HepG2 (cell line): ENCODE data around the gene MLLT10. TPM values are rescaled to one million over a fixed set of nuclear protein-coding genes. Genes with fewer than 3 reads are reported as not detected.
A peak's percentile ranks its signal among the peaks of the same experiment; 100 is the strongest.

ENCODE experiments used
- BCL3 ChIP-seq: sonication (generic); formaldehyde crosslinking; IDR thresholded peaks from 2 replicates; pipeline ENCODE4 v1.5.1; 2020; ENCODE audit warnings: mild to moderate bottlenecking, missing genetic modification reagents, moderate library complexity
- DBP ChIP-seq: sonication (generic); formaldehyde crosslinking; IDR thresholded peaks from 2 replicates; pipeline ENCODE4 v1.4.0; 2020; ENCODE audit warnings: missing genetic modification reagents; ENCODE audit errors: not compliant biosample characterization
- DMAP1 ChIP-seq: IDR thresholded peaks from 2 replicates; pipeline ENCODE4 v1.6.1; 2016
- DR1 ChIP-seq: sonication (generic); formaldehyde crosslinking; IDR thresholded peaks from 2 replicates; pipeline ENCODE4 v1.8.0; 2021; ENCODE audit warnings: mild to moderate bottlenecking, missing genetic modification reagents, inconsistent platforms
- ELF4 ChIP-seq: sonication (generic); formaldehyde crosslinking; IDR thresholded peaks from 2 replicates; pipeline ENCODE4 v1.5.0; 2020; ENCODE audit warnings: missing genetic modification reagents, mild to moderate bottlenecking, moderate library complexity, borderline replicate concordance
- HINFP ChIP-seq: sonication (generic); formaldehyde crosslinking; IDR thresholded peaks from 2 replicates; pipeline ENCODE4 v1.4.0; 2020; ENCODE audit warnings: low read depth, mild to moderate bottlenecking, missing genetic modification reagents
- MTF1 ChIP-seq: sonication (generic); formaldehyde crosslinking; IDR thresholded peaks from 2 replicates; pipeline ENCODE4 v1.5.0; 2020; ENCODE audit warnings: missing genetic modification reagents
- NR2F1 ChIP-seq, 2 experiments: fragments of 450-650 bp in 1 of 2; formaldehyde crosslinking in 1 of 2; IDR thresholded peaks; 2 replicates each; pipeline versions ENCODE4 v1.5.0 to v1.6.1; 2016 to 2020; ENCODE audit warnings: mild to moderate bottlenecking in 1 of 2, missing compliant biosample characterization in 1 of 2, missing genetic modification reagents in 1 of 2, moderate library complexity in 1 of 2
- POGK ChIP-seq: sonication (generic); formaldehyde crosslinking; conservative IDR thresholded peaks from 2 replicates; pipeline ENCODE4 v1.8.0; 2022; ENCODE audit warnings: mild to moderate bottlenecking, moderate library complexity, missing genetic modification reagents
- PRDM15 ChIP-seq: sonication (generic); formaldehyde crosslinking; IDR thresholded peaks from 2 replicates; pipeline ENCODE4 v1.4.0; 2020; ENCODE audit warnings: missing genetic modification reagents
- SALL2 ChIP-seq: sonication (generic); formaldehyde crosslinking; IDR thresholded peaks from 2 replicates; pipeline ENCODE4 v1.8.1; 2023; ENCODE audit warnings: mild to moderate bottlenecking, missing genetic modification reagents, inconsistent platforms
- SMARCE1 ChIP-seq: fragments of 450-650 bp; IDR thresholded peaks from 2 replicates; pipeline ENCODE4 v1.6.1; 2017; ENCODE audit warnings: borderline replicate concordance
- THRA ChIP-seq: sonication (generic); formaldehyde crosslinking; IDR thresholded peaks from 2 replicates; pipeline ENCODE4 v1.4.0; 2020; ENCODE audit warnings: missing genetic modification reagents, borderline replicate concordance
- WIZ ChIP-seq: sonication (generic); formaldehyde crosslinking; IDR thresholded peaks from 2 replicates; pipeline ENCODE4 v1.5.1; 2020; ENCODE audit warnings: mild to moderate bottlenecking, missing genetic modification reagents
- ZNF510 ChIP-seq: sonication (generic); formaldehyde crosslinking; IDR thresholded peaks from 2 replicates; pipeline ENCODE4 v1.4.0; 2020; ENCODE audit warnings: low read depth, mild to moderate bottlenecking, missing genetic modification reagents
- ZNF607 ChIP-seq: sonication (generic); formaldehyde crosslinking; IDR thresholded peaks from 2 replicates; pipeline ENCODE4 v1.5.1; 2020; ENCODE audit warnings: missing genetic modification reagents, mild to moderate bottlenecking, borderline replicate concordance
- ZSCAN9 ChIP-seq: IDR thresholded peaks from 2 replicates; pipeline ENCODE4 v1.6.1; 2016; ENCODE audit warnings: borderline replicate concordance
- polyA plus RNA-seq, 8 experiments: library from polyadenylated mRNA; depleted of rRNA in 3 of 8; stranded (reverse) in 7 of 8; unstranded in 1 of 8; fragments of >200 nt; fragmentation: Illumina TruSeq in 4 of 8; extraction: Trizol in 4 of 8; gene quantifications; 2 replicates each; pipeline versions ENCODE4 v1.2.1 to v1.2.3, GENCODE V29; 2011 to 2016; ENCODE audit warnings: low read depth in 4 of 8, missing spikeins in 1 of 8, mixed read lengths in 1 of 8; ENCODE audit not compliant: insufficient read depth in 1 of 8
- total RNA-seq, 5 experiments: library from RNA; depleted of rRNA; stranded (reverse); fragments of >200 nt; fragmentation: Illumina TruSeq; extraction: Trizol; gene quantifications; 2 replicates each; pipeline ENCODE4 v1.2.3, GENCODE V29; 2016; ENCODE audit warnings: low read depth in 1 of 5

Gene MLLT10
- total and polyA plus RNA-seq, 2 of the 13 experiments (the other 11 are each of a cell fraction or from before 2014, with no cell fraction given) = 51.3 to 84.1 TPM

GRCh38 chr10:21496343-21497176 lies 37.5 kb upstream of the MLLT10 start (continued):
- TF ChIP-seq THRA (no peak), ELF4 (no peak), DR1 (CRISPR knock-in tag) (no peak; the same call in 1 of the 2 replicates), SMARCE1 (no peak), ZNF510 (CRISPR knock-in tag) (no peak), MTF1 (CRISPR knock-in tag) (no peak), BCL3 (CRISPR knock-in tag) (peak; percentile 93; the same call in 1 of the 2 replicates), ZNF607 (CRISPR knock-in tag) (peak; percentile 53), POGK (CRISPR knock-in tag) (peak; percentile 37), NR2F1 (CRISPR knock-in tag; IDR thresholded peaks at IDR 0.05) (no peak; a peak in 1 of 4 replicates), DBP (CRISPR knock-in tag) (no peak), SALL2 (CRISPR knock-in tag) (no peak), PRDM15 (CRISPR knock-in tag) (no peak), ZSCAN9 (CRISPR knock-in tag) (0 out of 2 replicates have a peak, but pooled peaks have one; percentile 24), DMAP1 (CRISPR knock-in tag) (peak; percentile 15; the same call in 1 of the 2 replicates), WIZ (CRISPR knock-in tag) (no peak), HINFP (CRISPR knock-in tag) (no peak; the same call in none of the 2 replicates)
